Adrenal gland (tissue), 5 donors: Measurements from ENCODE around the gene GSTCD.

Experiments
- CTCF ChIP-seq, 6 experiments: fragments of 450-650 bp in 4 of 6; fragments of 200-600 bp in 2 of 6; sonication (generic) in 1 of 6; IDR thresholded peaks; 1 replicate in 5 of 6; 2 replicates in 1 of 6; pipeline versions ENCODE4 v1.5.1 to v1.8.0; 2016 to 2021; ENCODE audit warnings: antibody characterized with exemption in 6 of 6, mild to moderate bottlenecking in 2 of 6, moderate library complexity in 1 of 6
- POLR2A ChIP-seq, 2 donors: fragments of 450-650 bp; IDR thresholded peaks; one replicate each; pipeline ENCODE4 v1.6.1; 2017; ENCODE audit warnings: antibody characterized with exemption in 2 of 2, mild to moderate bottlenecking in 2 of 2, moderate library complexity in 1 of 2
- donor health status: DM: no; HTN: no; CAD: no.

GRCh38 chr4:105661028-105661427 lies 47.6 kb upstream of the GSTCD start:
- TF ChIP-seq CTCF (IDR thresholded peaks at IDR 0.05), result no peak
- TF ChIP-seq POLR2A (IDR thresholded peaks at IDR 0.05), result no peak
